OCI-LY3 (cell line): ENCODE data around the gene MDK.

Experiments used
- H2AFZ ChIP-seq: fragments of 200-600, 300-600 bp; shearing (Covaris generic); 2 replicates; pipeline ENCODE4 v1.6.0; 2014; ENCODE audit warnings: antibody characterized with exemption, low read depth, low read length
- H3K27ac ChIP-seq: fragments of 200-600, 300-600 bp; sonication (generic); 2 replicates; pipeline ENCODE4 v1.5.1; 2014; ENCODE audit warnings: mild to moderate bottlenecking, low read length, moderate library complexity, mixed read lengths
- H3K27me3 ChIP-seq: fragments of 200-600, 300-600 bp; sonication (generic); 2 replicates; pipeline ENCODE4 v1.6.1; 2014; ENCODE audit warnings: low read depth, low read length, mixed read lengths
- H3K36me3 ChIP-seq: fragments of 200-600, 300-600 bp; sonication (generic); replicated peaks from 2 replicates; pipeline ENCODE3; 2014; ENCODE audit warnings: low read depth, low read length, mixed read lengths
- H3K4me1 ChIP-seq: fragments of 300-600, 200-600 bp; sonication (generic); 2 replicates; pipeline ENCODE4 v1.6.1; 2014; ENCODE audit warnings: low read length, mixed read lengths
- H3K4me2 ChIP-seq: fragments of 200-600, 300-600 bp; sonication (generic); 2 replicates; pipeline ENCODE4 v1.6.1; 2014; ENCODE audit warnings: low read length, mixed read lengths
- H3K4me3 ChIP-seq: fragments of 300-600, 200-600 bp; sonication (generic); 2 replicates; pipeline ENCODE4 v1.5.1; 2014; ENCODE audit warnings: antibody characterized with exemption, mild to moderate bottlenecking, low read length, moderate library complexity
- H3K79me2 ChIP-seq: fragments of 300-600, 200-600 bp; shearing (Covaris generic); 2 replicates; pipeline ENCODE4 v1.6.1; 2014; ENCODE audit warnings: mild to moderate bottlenecking, low read length, mixed read lengths
- H3K9ac ChIP-seq: fragments of 300-600, 200-600 bp; shearing (Covaris generic); 2 replicates; pipeline ENCODE4 v1.6.0; 2014; ENCODE audit warnings: mild to moderate bottlenecking, low read length, moderate library complexity
- H3K9me3 ChIP-seq: fragments of 200-600, 300-600 bp; shearing (Covaris generic); 2 replicates; pipeline ENCODE4 v1.6.1; 2014; ENCODE audit warnings: low read length, mixed read lengths; ENCODE audit not compliant: insufficient read depth
- H4K20me1 ChIP-seq: fragments of 200-600, 300-600 bp; sonication (generic); 2 replicates; pipeline ENCODE4 v1.6.1; 2016; ENCODE audit warnings: low read length, mixed read lengths; ENCODE audit not compliant: insufficient read depth
- EZH2phosphoT487 ChIP-seq: fragments of 200-600 bp; shearing (Covaris generic); IDR thresholded peaks from 2 replicates; pipeline ENCODE4 v1.6.1; 2018; ENCODE audit warnings: antibody characterized with exemption, mixed run types, low read depth
- TF ChIP-seq, protein P1 (sequence below): fragments of 200-600, 300-600 bp; sonication (generic); IDR thresholded peaks from 2 replicates; pipeline ENCODE4 v1.5.1; 2014; ENCODE audit warnings: antibody characterized with exemption, low read length, low read depth

MDK gene

DNA sequence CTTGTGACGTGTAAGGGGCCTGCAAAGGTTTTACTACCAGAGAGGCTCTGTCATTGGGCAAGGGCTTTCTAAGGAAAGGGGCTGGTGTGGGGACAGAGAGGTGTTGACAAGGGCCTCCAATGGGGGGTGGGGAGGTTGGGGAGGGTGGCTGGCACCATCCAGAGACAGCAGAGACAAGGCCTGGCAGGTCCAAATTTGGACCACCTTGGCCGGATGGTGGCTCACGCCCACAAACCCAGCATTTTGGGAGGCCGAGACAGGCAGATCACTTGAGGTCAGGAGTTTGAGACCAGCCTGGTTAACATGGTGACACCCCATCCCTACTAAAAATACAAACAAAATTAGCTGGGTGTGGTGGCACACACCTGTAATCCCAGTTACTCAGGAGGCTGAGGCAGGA lies 12.3 kb downstream of the MDK start:
- Histone ChIP-seq H2AFZ (no peak overlapping the region), H3K9me3 (no peaks in the 10 kb centered on the region), H3K79me2 (no peaks in the 10 kb centered on the region), H4K20me1 (no peaks in the 10 kb centered on the region), H3K4me2 (no peak overlapping the region), H3K9ac (no peak overlapping the region), H3K4me1 (peaks cover 7% of the 10 kb centered on the region), H3K36me3 (no peaks in the 10 kb centered on the region), H3K4me3 (no peak overlapping the region), H3K27me3 (peaks cover 5% of the 10 kb centered on the region), H3K27ac (no peak overlapping the region)
- no peak for TF ChIP-seq EZH2phosphoT487
- TF ChIP-seq, protein P1, sequence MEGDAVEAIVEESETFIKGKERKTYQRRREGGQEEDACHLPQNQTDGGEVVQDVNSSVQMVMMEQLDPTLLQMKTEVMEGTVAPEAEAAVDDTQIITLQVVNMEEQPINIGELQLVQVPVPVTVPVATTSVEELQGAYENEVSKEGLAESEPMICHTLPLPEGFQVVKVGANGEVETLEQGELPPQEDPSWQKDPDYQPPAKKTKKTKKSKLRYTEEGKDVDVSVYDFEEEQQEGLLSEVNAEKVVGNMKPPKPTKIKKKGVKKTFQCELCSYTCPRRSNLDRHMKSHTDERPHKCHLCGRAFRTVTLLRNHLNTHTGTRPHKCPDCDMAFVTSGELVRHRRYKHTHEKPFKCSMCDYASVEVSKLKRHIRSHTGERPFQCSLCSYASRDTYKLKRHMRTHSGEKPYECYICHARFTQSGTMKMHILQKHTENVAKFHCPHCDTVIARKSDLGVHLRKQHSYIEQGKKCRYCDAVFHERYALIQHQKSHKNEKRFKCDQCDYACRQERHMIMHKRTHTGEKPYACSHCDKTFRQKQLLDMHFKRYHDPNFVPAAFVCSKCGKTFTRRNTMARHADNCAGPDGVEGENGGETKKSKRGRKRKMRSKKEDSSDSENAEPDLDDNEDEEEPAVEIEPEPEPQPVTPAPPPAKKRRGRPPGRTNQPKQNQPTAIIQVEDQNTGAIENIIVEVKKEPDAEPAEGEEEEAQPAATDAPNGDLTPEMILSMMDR, result no peak

DNA sequence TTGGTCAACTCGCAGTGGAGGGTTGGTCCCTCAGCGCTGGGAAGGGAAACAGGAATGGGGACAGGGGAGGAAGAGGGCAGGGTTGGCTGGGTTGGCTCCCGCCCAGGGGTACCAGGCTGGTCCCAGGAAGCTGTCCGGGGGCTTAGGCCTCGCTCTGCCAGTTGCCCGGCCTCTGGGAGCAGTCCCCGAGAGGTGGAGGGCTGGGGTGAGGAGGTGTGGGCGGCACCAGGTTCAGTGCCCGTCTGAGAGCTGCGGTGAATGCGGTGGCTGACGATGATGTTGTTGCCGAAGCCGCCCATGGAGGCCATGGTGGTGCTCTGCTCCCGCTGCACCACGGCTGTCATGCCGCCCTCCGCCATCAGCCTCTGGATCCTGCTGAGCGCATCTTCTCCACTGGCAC lies 16.1 kb downstream of the MDK start:
- Histone ChIP-seq H4K20me1 (no peaks in the 10 kb centered on the region), H2AFZ (no peak overlapping the region), H3K27me3 (no peaks in the 10 kb centered on the region)

DNA sequence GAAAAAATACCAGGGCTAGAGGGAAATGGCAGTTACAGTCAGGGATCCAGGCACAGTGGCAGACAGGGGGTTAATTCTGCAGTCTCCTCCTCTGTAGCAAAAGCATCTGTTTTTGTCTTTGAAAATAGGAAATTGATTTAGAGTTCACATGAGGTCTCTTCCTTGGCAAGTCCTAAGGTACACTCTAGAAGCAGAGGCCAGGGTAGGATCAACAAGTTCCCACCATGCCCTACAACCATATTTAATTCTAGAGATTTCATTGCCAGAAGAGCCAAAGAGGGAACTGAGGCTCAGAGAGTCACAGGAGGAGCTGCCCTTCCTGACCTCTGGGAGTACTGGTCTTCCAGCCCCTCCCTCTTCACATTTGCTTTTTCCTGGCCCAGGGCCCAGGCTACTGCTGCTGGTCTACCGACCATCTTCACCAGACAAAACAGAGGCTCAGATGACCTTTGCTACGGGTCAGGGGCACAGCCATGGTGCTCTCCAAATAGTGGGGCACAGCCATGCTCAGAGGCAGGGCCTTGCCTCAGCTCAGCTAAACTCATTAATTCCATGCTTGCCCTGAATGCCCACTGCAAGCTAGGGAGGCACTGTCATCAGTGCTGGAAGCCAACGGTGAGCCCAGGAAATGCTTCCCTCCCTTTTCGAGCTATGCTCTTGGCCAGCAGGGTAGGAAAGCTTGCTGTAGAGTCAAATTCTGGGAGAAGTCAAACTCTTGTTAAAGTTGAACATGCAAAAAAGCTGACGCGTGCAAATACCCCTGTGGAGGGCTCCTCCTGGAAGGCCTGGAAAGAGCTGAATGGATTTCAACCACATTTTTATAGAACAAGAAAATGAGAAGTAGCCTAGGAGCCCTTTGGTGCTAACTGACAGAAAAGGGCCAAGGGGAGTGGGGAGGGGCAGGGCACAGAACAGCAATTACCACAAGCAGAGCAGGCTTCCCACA lies 21.8 kb downstream of the MDK start:
- TF ChIP-seq EZH2phosphoT487, result no peak
- TF ChIP-seq, protein P1, result no peak
- Histone ChIP-seq H4K20me1 (no peaks in the 10 kb centered on the region), H3K4me1 (no peaks in the 10 kb centered on the region), H3K4me2 (no peak overlapping the region), H3K9me3 (no peaks in the 10 kb centered on the region), H2AFZ (no peak overlapping the region), H3K79me2 (no peaks in the 10 kb centered on the region), H3K27ac (no peak overlapping the region), H3K4me3 (no peak overlapping the region), H3K9ac (no peak overlapping the region), H3K36me3 (peaks cover 13% of the 10 kb centered on the region), H3K27me3 (no peaks in the 10 kb centered on the region)

More for the DNA sequence above, 16.1 kb downstream of the MDK start:
- Histone ChIP-seq H3K9me3 (no peaks in the 10 kb centered on the region), H3K36me3 (no peaks in the 10 kb centered on the region), H3K4me2 (no peak overlapping the region), H3K4me1 (peaks cover 7% of the 10 kb centered on the region), H3K9ac (no peak overlapping the region), H3K27ac (no peak overlapping the region), H3K79me2 (no peaks in the 10 kb centered on the region), H3K4me3 (no peak overlapping the region)
- TF ChIP-seq EZH2phosphoT487, result no peak
- TF ChIP-seq, protein P1, result no peak

DNA sequence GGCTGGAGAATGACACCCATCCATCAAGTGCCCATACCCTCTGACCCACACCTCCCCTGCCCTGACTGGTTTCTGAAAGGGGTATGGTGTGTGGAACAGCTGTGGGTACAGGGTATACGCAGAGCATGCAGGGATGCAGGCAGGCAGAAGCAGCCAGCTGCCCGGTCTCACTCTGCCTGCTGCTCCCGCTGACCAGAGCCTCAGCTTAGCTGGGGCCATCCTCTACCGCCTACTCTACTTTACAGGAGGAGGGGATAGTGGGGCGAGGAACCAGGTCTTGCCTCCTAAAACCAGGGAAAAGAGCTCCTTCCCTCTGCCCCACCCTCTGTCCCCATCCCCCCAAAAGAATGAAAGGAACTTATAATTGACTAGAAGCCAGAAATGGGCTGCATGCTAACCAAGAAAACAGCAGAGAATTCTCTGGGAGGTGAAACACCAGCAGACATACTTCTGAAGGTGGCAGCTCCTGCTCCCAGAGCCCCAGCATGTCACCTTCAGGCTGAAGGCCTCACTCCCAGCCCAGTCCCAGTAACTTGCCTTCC lies 23.1 kb downstream of the MDK start:
- Histone ChIP-seq H2AFZ (no peak overlapping the region), H3K9ac (no peak overlapping the region), H3K4me2 (no peak overlapping the region), H3K27me3 (no peaks in the 10 kb centered on the region), H3K36me3 (peaks cover 19% of the 10 kb centered on the region), H3K9me3 (no peaks in the 10 kb centered on the region), H3K4me3 (no peak overlapping the region), H3K4me1 (no peaks in the 10 kb centered on the region), H3K27ac (no peak overlapping the region), H3K79me2 (no peaks in the 10 kb centered on the region), H4K20me1 (no peaks in the 10 kb centered on the region)
- TF ChIP-seq, protein P1, result no peak
- TF ChIP-seq EZH2phosphoT487, result no peak
